ENCODE data around the gene LRP10.
"Not testable (repeated sequence)": the region's sequence is repeated elsewhere in the genome, so short reads cannot be mapped to it uniquely, and the experiment has no call there.

LRP10 gene

DNA sequence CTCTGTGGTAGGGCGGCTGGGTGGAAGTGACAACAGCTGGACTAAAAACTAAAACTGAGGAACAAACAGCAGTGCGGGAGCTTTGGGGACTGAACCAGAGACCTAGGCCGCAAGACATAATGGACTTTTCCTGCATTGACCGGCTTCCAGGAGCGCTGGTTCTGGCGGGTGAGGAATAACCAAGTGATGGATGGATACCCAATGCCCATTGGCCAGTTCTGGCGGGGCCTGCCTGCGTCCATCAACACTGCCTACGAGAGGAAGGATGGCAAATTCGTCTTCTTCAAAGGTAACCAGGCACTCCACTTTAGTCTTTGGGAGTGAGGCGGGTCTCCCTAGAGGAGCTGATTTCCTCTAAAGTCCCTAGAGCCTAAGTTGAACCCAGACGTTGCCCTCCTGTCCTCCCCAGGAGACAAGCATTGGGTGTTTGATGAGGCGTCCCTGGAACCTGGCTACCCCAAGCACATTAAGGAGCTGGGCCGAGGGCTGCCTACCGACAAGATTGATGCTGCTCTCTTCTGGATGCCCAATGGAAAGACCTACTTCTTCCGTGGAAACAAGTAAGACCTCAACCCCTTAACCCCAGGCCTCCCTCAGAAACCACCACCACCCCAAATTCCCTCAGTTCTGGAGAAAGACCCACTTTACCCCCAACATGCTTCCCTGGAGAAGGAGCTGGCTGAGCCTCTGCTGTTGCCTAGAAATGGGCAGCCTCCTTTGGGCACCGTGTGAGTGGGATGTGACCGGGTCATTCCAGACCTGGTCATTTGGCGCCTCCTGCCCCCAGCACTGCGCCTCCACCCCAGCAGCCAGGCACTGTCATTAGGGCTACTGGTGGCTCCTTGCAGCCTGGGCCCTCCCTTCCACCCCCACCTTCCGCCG is 27.1 kb upstream of the LRP10 start:
- DNase-seq = no peak

DNA sequence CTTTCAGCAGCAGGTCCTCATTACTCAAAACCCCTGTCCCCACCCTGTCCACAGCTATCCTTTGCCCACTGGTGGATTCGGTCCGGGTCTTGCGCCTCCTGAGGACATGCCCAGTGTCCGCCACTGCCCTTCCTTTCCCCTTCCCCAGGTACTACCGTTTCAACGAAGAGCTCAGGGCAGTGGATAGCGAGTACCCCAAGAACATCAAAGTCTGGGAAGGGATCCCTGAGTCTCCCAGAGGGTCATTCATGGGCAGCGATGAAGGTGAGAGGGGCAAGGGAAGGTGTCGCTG is 26.5 kb upstream of the LRP10 start:
- DNase-seq = no peak

DNA sequence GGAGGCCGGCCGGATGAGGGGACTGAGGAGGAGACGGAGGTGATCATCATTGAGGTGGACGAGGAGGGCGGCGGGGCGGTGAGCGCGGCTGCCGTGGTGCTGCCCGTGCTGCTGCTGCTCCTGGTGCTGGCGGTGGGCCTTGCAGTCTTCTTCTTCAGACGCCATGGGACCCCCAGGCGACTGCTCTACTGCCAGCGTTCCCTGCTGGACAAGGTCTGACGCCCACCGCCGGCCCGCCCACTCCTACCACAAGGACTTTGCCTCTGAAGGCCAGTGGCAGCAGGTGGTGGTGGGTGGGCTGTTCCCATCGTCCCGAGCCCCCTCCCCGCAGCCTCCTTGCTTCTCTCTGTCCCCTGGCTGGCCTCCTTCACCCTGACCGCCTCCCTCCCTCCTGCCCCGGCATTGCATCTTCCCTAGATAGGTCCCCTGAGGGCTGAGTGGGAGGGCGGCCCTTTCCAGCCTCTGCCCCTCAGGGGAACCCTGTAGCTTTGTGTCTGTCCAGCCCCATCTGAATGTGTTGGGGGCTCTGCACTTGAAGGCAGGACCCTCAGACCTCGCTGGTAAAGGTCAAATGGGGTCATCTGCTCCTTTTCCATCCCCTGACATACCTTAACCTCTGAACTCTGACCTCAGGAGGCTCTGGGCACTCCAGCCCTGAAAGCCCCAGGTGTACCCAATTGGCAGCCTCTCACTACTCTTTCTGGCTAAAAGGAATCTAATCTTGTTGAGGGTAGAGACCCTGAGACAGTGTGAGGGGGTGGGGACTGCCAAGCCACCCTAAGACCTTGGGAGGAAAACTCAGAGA is 25.5 kb upstream of the LRP10 start:
- no peak for DNase-seq

DNA sequence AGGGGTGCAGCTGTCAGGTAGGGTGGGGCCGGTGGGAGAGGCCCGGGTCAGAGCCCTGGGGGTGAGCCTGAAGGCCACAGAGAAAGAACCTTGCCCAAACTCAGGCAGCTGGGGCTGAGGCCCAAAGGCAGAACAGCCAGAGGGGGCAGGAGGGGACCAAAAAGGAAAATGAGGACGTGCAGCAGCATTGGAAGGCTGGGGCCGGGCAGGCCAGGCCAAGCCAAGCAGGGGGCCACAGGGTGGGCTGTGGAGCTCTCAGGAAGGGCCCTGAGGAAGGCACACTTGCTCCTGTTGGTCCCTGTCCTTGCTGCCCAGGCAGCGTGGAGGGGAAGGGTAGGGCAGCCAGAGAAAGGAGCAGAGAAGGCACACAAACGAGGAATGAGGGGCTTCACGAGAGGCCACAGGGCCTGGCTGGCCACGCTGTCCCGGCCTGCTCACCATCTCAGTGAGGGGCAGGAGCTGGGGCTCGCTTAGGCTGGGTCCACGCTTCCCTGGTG is 24.7 kb upstream of the LRP10 start:
- no peak for DNase-seq

DNA sequence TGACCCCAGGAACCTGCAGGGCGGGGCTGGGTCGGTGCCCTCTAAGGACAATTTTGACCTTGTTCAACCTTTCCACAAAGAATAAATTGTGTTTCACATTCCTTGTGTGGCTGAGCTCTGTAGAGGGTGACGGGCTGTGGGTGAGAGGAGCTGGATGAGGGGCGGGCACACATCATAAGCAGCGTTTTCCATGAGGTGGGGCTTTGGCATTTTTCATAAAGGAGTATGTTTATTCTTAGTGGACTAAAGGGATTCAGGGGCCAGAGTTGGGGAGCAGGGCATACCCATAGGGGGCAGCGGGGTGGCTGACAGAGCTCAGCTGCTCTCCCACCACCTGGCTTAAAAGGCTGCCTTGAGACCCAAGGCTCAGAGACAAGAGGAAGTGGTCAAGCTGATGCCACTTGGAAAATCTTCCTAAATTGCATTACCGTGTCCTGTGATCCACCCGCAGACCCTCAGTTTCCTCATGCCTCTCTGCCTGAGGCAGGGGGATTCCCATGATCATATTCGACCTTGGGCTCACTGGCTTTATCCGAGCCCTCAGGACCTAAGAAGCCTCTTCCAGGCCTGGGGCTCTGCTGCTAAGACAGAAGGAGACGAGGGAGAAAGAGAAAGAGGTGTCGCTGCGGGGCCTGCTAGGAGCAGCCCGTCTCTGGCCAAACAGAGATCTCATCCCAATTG is 23.7 kb upstream of the LRP10 start:
- DNase-seq = no peak

DNA sequence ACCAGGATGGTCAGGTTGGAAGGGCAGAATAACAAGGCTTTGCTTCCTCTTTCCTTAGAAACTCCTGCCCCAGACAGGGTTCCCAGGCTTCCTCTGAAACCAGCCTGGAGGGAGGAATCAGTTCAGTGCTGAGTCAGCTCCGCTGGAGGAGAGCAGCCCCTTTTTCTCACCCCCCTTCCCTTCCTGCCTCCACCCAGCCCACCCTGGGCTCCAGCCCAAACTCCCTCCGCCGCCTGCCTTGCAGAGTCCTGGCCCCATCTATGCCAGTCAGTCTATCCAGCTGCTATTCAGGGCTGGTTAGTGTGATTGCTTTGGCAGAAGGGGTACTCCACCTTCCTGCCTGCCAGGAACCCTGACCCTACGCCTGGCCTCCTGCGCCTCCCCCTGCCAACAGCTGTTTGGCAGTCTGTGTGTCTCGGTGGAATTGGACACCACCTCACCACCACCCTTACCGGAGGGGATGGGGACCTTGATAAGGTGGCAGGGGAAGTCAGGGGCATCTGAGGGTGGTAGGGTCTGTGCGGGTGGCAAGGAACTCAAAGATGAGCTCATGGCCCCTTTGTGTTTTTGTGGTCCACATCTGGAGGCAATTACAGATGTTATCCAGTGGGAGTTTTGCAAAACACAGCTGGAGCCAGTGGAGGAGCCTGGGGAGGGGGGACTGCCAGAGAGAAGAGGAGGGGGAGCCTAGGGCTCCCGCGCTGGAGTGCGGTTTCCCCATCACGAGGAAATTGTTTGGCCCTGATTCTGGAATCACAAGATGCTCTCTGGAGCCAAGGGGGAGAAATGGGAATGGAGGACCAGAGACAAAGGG is 23.0 kb upstream of the LRP10 start:
- no peak for DNase-seq

DNA sequence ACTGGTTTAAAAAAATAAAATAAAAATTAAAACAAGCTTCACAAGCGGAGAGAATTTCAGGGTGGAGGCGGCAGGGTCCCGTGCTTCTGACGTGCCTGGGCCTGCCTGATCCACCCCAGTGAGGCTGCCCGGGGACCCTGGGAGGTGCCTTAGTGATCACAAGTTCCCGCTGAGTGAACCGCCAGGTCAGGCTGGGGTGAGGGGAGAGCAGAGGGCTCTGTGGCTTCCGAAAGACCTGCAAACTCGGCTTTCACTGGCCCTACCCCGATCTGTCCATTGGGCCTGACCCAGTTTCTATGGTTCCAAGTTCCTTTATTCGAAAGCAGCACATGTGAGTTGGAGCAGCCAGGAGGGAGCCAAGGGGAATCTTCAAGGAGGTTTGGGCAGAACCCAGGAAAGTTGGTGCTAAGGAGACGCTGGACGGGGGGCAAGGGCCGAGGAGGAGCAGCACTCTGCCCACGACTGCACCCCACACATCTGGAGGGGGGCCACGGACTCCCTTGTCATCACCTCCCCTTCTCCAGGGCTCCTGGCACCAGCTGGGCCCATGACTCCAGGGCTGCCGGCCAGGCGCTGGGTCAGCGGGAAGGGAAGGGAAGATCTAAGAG is 22.2 kb upstream of the LRP10 start:
- DNase-seq = no peak

DNA sequence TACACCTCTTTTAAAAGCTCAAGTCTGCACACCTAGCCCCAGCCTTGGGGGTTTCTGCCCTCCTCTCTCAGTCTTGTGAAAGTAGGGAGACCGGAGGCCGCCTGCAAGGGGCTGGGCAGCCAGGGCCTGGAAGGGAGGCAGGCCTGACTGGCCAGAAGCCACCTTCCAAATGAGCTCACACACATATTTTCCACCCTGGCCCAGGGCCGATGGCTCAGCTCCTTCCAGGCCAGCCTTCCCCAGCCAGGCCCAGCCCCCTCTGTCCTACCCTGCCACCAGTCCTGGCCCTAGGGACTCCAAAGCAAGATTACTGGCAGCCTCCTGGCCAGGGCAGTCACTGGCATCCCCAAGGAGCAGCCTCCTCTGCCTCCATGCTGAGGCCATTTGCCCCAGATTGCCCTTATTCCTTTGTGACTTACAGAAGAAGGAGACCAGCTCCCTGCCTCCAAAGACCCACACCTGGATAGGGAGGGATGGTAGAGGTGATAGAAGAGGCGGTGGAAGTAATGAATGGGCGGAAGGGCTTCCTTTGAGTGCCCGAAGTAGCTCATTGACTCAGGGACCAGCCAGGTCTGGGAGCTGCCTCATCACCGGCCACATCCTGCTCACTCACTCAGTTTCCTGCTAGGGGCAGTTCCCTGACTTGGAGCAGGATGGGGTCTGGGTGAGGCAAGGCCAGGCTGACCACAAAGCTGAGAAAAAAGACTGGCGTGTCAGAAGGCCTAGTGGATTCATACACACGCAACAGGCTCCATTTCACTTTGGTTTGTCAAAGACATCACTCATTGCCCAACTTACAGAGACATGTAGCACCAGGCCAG is 20.4 kb upstream of the LRP10 start:
- no peak for DNase-seq

DNA sequence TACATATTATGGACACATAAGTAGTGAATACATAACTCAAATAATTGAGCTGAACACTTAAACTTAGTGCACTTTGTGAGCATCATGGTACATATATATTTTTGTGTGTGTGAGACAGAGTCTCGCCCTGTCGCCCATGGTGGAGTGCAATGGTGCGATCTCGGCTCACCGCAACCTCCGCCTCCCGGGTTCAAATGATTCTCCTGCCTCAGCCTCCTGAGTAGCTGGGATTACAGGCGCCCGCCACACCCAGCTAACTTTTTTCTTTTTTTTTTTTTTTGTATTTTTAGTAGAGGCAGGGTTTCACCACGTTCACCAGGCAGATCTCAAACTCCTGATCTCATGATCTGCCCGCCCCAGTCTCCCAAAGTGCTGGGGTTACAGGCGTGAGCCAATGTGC is 19.4 kb upstream of the LRP10 start:
- DNase-seq = not testable (repeated sequence)

DNA sequence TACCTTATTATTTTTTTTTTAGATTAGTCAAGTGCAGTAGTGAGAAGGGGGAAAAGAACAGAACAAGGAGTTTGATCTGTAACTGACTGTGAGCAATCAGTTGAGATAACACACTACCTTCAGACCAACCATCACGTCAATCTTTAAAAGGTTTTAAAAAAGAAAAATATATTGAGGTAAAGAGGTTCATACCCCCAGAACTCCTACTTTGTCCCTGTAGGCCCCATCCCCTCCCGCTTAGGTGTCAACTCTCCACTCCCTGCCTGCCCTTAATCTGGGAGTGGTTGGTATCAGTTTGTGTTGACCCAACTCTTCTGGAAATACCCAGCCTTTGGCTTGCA is 19.0 kb upstream of the LRP10 start:
- no peak for DNase-seq

DNA sequence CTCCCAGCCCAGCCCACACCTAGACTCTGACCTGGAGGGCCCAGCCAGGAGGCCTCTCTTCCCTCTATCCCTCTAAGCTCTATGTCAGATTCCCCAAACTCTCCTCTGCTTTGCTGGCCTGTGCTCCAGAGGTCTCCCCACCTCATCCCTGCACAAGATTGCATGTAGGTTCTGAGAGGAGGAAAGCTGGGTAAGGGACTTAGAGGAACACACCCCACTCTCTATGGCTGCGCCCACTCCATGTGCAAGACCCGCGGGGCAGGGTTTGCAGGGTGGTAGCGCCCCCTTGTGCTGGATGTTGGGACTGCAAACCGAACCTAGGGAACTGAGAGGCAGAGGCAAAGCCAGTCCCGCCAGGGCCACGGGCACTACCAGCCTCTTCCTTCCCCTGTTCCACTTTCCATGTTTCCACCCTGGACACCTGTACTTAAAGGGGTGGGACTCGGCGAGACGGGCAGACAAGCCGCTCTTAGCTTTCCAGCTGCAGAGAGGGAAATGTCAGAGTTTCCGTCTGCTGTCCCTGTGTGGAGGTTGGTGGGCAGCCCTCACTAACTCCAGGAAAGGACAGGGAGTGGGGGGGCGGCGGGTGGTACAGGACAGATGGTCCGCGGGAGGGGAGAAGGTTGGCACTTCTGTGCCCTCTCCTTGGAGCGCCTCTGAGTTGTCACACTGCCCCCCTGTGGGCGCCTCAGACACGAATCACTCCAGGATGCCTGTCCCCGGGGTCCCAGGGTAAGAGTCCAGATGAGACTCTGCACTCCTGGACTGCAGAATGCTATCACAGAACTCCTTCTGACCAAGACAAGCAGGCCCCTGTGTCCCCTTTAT is 18.4 kb upstream of the LRP10 start:
- peak; percentile 26 to 55 for DNase-seq

DNA sequence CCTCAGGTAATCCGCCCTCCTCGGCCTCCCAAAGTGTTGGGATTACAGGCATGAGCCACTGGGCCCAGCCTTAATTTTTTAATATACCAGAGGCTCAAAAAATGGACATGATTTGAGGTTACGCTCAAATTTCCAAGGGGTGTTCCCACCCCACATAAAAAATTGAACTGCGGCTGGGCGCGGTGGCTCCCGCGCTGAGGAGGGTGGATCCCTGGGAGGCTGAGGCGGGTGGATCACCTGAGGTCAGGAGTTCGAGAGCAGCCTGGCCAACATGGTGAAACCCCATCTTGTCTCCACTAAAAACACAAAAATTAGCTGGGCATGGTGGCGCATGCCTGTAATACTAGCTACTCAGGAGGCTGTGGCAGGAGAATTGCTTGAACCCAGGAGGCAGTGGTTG is 17.2 kb upstream of the LRP10 start:
- not testable (repeated sequence) for DNase-seq

DNA sequence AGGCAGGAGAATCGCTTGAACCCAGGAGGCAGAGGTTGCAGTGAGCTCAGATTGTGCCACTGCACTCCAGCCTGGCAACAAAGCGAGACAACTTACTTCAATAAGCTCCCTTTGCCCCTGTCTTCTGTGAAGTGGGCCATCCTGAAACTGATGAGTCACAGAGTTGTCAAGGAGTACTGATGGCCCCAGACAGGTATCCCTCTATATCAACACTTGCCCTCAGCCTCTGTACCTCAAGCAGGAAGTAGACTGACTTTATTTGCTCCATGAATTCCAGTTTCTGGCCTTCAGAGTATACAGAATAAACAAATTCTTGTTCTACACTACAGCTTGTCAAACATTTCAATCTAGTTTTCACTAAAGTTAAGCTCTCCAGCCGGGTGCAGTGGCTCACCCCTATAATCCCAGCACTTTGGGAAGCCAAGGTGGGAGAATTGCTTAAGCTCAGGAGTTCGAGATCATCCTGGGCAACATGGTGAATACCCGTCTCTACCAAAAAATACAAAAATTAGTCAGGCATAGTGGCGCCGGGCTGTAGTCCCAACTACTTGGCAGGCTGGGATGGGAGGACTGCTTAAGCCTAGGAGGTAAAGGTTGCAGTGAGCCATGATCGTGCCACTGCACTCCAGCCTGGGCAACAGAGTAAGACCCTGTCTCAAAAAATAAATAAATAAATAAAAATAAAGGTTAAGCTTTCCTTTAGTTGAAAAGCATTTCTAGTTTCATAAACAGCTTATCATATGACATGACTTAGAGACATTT is 16.4 kb upstream of the LRP10 start:
- no peak for DNase-seq

DNA sequence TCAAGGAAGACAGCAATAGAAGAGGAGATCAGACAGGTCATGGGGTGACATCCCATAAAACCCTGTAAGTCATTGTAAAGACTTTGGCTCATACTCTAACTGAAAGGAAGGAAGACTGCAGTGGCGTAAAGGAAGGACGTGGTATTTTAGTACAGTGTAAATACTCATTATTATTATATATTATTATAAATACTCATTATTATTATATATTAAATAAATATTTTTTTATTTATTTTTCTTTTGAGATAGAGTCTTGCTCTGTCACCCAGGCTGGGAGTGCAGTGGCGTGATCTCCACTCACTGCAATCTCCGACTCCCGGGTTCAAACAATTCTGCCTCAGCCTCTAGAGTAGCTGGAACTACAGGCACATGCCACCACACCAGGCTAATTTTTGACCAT is 15.1 kb upstream of the LRP10 start:
- no peak for DNase-seq

DNA sequence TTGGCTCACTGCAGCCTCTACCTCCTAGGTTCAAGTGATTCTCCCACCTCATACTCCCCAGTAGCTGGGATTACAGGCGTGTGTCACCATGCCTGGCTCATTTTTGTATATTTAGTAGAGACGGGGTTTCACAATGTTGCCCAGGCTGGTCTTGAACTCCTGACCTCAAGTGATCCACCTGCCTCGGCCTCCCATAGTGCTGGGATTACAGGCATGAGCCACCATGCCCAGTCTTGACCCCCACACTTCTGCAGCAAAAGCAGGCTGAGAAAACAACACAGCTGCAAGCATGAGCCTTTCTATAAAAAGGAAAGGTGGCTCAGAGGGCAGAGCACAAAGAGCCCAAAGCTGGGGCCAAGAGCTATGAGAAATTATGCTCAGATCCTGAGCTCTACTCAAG is 11.2 kb upstream of the LRP10 start:
- DNase-seq = not testable (repeated sequence)

DNA sequence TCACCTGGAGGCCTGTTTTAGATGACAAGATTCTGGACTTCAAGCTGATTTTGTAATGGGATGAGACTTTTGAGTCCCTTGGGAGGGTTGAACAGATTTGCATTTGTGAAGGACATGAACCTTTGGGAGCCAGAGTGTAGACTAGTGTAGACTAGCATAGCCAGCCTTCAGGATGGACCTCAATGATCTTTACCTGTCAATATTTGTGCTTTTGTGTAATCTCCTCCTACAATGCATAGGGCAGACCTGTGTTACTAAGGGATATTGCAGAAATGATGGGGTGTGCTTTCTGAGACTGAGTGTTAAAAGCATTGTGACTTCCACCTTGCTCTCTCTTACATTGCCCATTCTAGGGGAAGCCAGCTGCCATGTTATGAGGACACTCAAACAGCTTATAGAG is 9.9 kb upstream of the LRP10 start:
- DNase-seq = no peak

DNA sequence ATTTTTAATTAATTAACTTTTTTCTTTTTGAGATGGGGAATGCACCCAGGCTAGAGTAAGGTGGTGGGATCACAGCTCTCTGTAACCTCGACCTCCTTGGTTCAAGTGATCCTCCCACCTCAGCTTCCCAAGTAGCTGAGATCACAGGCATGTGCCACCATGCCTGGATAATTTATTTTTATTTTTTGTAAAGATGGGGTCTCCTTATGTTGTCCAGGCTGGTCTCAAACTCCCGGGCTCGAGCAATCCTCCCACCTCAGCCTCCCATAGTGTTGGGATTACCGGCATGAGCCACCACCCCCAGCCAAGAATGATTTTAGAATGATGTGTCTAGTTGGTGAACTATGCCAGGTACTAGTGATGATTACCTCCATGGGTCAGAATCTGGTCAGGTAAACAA is 6.6 kb upstream of the LRP10 start:
- no peak for DNase-seq

DNA sequence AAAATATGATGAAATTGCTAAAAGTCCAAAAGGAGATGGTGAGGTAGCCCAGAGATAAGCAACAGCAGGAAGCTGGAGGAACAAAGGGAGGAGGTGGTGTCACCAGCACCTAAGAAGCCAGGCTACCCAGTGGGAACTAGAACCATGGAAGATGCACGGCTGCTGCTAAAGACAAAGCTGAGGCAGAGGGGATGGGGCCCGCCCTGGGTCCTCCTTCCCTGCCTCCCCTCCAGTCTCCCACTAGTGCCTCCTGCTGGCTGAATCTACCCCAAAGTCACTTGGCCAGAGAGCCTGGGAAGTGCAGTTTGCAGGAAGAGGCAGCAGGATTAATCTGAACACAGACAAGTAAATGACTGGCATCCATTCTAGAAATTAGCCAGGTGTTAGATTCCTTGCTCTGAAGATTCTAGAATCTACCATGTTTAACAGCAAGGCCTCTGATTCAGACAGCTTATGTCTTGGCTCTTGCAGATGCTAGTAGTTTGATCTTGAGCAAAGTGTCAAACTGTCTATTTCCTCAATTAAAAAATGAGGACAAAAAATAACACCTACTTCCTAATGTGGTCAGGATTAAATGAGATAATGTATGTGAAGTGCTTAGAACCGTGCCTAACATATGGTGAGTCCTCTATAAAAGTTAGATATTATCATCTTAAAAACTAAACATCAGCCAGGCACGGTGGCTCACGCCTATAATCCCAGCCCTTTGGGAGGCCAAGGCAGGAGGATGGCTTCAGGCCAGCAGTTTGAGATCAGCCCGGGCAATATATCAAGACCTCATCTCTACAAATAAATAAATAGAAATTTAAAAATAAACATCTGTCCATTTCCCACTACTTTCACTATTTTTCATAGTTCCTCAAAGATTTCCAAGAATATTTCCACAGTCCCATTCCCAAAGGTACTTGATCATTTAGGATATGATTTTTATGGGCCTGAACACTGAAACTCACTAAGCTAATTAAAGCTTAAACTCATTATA is 5.8 kb upstream of the LRP10 start:
- no peak for DNase-seq

DNA sequence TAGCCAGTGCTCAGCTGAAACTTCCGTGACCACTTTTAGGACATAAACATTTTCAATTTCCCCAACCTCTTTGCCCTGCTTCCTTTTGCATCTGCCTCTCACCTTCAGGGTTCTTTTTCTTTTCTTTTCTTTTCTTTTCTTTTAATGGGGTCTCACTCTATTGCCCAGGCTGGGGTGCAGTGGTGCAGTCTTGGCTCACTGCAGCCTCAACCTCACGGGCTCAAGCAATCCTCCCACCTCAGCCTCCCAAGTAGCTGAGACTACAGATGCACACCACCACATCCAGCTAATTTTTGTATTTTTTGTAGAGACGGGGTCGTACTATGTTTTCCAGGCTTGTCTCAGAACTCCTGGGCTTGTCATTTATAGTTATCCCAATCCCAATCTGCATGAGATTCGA is 4.7 kb upstream of the LRP10 start:
- DNase-seq = no peak

All from NCI-H187 (cell line).